T-helper 2 cell treated with Interferon-gamma antibody and Interleukin-4, amounts not matched to agents 5 μg/mL and 100 μg/mL, for 36 hours (primary cell): ENCODE data around the gene TOMM40L.

Source experiments
- DNase-seq: peaks from one replicate; pipeline ENCODE4 v3.0.0; 2021; ENCODE audit warnings: low spot score
- H3K27ac Mint-ChIP-seq: one replicate; pipeline ENCODE4 v1.8.0; 2021; ENCODE audit warnings: mild to moderate bottlenecking, mixed read lengths
- H3K27me3 Mint-ChIP-seq: one replicate; pipeline ENCODE4 v1.8.0; 2021; ENCODE audit warnings: low read depth, mixed read lengths
- H3K36me3 Mint-ChIP-seq: one replicate; pipeline ENCODE4 v1.8.0; 2021; ENCODE audit warnings: low read depth, mixed read lengths
- H3K4me1 Mint-ChIP-seq: one replicate; pipeline ENCODE4 v1.8.0; 2021; ENCODE audit warnings: low read depth, mixed read lengths
- H3K4me3 Mint-ChIP-seq: one replicate; pipeline ENCODE4 v1.8.0; 2022; ENCODE audit warnings: mild to moderate bottlenecking, moderate library complexity, mixed read lengths
- H3K9me3 Mint-ChIP-seq: one replicate; pipeline ENCODE4 v1.8.0; 2021; ENCODE audit warnings: mixed read lengths

TOMM40L gene

DNA sequence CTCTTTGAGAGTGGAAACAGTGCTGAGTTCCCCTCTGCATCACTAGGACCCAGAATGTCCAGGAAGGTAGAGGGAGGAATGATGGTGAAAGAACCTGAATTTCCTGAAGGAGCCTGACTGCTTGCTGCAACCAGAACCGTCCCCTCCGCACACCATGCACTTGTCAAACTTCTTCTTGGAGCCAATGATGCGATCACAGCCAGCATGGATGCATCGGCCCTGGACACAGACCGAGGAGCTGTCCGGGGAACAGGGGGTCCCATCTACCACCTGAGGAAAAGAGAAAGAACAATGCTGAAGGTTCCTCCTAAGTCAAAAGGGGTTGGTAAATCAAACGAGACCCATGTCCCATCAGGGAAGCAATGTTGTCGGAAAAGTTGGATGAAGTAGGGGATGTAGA is 33.9 kb upstream of the TOMM40L start:
- Mint-ChIP-seq H3K4me3 (no peak overlapping the region), H3K27ac (no peak overlapping the region), H3K36me3 (no peaks in the 10 kb centered on the region), H3K4me1 (peaks cover 28% of the 10 kb centered on the region), H3K9me3 (no peaks in the 10 kb centered on the region), H3K27me3 (no peaks in the 10 kb centered on the region)
- DNase-seq: no peak

DNA sequence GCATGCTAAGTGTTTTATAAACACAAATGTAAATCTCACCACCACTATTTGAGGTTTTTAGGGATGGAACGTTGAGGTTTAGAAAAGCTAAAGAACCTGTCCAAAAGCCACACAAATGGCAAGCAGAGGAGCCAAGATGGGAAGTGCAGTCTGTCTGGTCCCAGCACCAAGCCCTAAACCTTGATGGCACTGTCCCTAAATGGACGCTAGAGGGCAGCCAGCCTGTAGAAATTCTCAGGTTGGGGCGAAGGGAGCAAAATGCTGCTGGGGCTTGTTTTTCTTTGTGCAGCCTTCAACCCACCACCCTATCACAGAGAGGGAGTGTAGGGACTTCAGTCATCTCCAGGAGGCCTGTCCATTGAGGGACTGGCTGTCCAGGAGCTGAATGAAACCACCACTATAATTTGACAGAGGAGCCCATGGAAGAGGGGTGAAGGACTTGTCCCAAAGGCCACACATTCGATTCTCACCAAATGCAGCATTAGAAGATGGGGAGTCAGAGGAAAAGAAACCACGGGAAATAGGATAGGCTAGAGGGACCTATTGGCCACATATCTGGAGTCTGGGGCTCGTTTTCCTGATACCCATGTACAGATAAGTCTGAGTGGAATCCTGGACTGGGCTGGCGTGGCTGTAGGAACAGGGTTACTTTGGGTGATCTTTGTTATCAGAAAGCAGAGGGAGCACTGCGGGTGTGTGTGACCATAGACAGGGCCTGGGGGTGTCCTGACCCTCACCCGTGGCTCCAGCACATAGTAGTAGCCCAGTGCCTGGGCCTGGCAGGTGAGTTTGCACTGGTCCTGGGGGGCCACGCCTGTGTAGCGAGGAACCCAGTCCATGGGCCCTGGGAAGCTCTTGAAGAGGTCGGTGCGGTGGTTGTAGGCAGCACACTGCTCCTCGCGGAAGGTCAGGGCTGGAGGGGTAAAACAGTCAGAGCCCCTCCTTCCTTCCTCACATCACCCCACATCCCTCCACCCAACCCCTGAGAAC is 33.1 kb upstream of the TOMM40L start:
- DNase-seq: peak; percentile 54

DNA sequence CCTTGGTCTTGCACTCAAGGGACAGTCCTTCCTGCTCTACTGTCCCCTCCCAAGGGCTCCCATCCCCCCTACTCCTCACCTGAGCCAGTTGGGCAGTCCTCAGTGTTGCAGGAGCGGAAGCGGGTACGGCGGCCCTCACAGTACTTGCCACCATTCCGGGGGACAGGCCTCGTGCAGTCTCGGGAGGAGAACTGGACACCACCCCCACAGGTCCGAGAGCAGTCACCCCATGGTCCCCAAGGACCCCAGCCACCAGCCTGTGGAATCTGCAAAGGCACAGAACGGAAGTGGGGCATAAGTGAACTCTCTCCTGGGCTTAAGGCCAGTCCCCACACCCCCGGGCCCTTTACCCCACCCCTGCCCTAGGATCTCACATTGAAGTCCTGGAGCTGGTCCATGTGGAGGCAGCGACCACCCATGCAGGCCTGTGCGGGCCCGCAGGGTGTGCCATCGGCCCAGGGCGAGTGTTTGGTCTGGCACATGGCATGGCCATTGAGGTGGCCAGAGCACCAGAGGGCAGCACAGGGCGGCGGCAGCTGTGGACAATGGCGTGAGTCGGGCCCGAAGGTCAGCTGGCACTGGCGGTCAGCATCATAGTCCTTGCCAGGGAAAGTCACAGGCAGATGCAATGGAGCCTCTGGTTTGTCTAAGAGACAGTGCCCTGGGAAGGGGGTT is 32.2 kb upstream of the TOMM40L start:
- Mint-ChIP-seq H3K4me3 (no peak overlapping the region), H3K27me3 (no peaks in the 10 kb centered on the region), H3K36me3 (no peaks in the 10 kb centered on the region), H3K27ac (no peak overlapping the region), H3K9me3 (no peaks in the 10 kb centered on the region), H3K4me1 (peaks cover 19% of the 10 kb centered on the region)
- no peak for DNase-seq

More for the DNA sequence above, 33.1 kb upstream of the TOMM40L start:
- Mint-ChIP-seq H3K4me1 (peaks cover 20% of the 10 kb centered on the region), H3K9me3 (no peaks in the 10 kb centered on the region), H3K27ac (peak overlapping the region; percentile 83), H3K36me3 (no peaks in the 10 kb centered on the region), H3K27me3 (no peaks in the 10 kb centered on the region), H3K4me3 (no peak overlapping the region)

GRCh38 chr1:161195171-161195570 is 30.7 kb upstream of the TOMM40L start:
- no peak overlapping the region for H3K4me3 Mint-ChIP-seq
- no peaks in the 10 kb centered on the region for H3K9me3 Mint-ChIP-seq
- no peak for DNase-seq
- peaks cover 19% of the 10 kb centered on the region for H3K4me1 Mint-ChIP-seq
- no peaks in the 10 kb centered on the region for H3K27me3 Mint-ChIP-seq
- peak overlapping the region; percentile 60 for H3K27ac Mint-ChIP-seq
- H3K36me3 Mint-ChIP-seq: no peaks in the 10 kb centered on the region

- Mint-ChIP-seq H3K9me3 (no peaks in the 10 kb centered on the region), H3K27ac (no peak overlapping the region), H3K4me3 (no peak overlapping the region), H3K4me1 (peaks cover 27% of the 10 kb centered on the region), H3K27me3 (no peaks in the 10 kb centered on the region), H3K36me3 (no peaks in the 10 kb centered on the region)
- no peak for DNase-seq
These were observed 29.7 kb upstream of the TOMM40L start for GRCh38 chr1:161196111-161196510.

DNA sequence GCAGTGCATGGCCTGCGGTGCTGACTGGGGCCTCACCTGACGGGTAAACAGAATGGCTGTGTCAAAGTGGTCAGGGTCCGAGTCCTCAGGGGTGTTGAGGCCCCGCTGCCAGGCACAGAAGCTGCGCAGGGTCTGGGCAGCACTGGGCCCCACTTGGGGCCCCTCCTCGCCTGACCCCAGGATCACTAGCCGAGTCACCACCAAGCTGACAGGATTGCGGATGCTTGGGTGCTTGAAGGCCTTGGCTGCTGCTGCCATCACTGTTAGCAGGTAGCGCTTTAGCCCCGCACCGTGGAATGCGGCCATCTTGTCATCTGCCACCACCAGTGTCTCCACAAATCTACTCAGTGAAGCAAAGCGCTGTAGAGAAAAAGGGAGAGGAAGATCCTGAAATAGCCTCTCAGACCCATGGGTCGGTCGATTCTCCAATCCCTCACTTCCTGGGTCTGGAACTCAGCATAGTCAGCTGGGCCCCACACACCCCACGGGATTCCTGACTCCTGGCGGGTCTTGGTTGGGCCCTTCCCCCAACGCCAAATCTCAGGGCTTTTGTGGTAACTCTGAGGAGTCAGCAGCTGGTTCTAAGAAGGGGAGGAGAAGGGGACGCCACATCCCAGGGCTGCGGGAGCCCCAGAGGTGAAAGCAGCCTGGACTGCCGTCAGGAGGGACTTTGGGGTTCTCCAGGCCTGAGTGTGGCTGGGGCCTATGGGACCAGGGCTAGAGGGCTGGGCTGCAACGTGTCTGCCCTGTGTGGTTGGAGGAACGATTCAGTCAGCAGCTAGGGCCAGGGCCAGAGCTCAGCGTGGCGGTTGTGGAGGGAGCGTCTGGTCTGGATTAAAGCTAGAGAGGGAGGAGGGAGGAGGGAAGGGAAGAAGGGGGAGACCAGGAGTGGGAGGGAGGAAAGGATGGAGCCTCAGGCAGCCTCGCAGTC is 29.1 kb upstream of the TOMM40L start:
- peaks cover 32% of the 10 kb centered on the region for H3K4me1 Mint-ChIP-seq
- DNase-seq: no peak
- H3K27ac Mint-ChIP-seq: peak overlapping the region; percentile 64

DNA sequence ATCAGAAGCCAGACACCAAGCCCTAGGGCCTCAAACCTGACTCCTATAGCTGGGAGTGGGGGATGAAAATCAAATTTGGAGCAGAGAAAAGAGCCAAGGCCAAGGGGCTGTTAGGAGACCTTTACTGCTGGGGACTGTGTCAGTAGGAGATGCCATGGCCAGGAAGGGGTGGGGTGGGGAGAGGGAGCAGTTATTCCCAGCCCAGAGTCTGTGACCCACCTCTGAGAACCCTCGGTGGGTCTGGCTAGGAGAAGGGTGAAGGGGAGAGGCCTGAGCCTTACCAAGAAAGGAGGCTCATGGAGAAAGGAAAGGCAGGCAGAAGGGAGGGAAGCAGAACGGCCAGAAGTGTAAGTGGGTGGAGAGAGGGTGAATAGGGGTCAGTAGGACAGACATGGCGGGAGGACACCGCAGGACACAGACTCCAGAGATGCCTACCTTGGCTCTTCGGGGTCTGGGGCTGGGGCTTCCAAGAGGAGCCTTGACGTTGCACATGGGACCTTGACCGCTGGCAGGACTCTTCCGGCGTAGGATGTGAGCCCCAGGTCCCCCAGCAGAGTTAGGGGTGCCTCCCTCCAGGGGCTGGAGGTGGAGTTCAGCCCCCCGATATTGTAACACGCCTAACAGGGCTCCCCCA is 28.2 kb upstream of the TOMM40L start:
- Mint-ChIP-seq H3K9me3 (no peaks in the 10 kb centered on the region), H3K4me3 (no peak overlapping the region), H3K36me3 (peaks cover 1% of the 10 kb centered on the region), H3K4me1 (peaks cover 26% of the 10 kb centered on the region), H3K27ac (peak overlapping the region; percentile 64), H3K27me3 (no peaks in the 10 kb centered on the region)
- DNase-seq: no peak

More for the DNA sequence above, 29.1 kb upstream of the TOMM40L start:
- H3K27me3 Mint-ChIP-seq: no peaks in the 10 kb centered on the region
- no peaks in the 10 kb centered on the region for H3K9me3 Mint-ChIP-seq
- H3K4me3 Mint-ChIP-seq: no peak overlapping the region
- no peaks in the 10 kb centered on the region for H3K36me3 Mint-ChIP-seq

DNA sequence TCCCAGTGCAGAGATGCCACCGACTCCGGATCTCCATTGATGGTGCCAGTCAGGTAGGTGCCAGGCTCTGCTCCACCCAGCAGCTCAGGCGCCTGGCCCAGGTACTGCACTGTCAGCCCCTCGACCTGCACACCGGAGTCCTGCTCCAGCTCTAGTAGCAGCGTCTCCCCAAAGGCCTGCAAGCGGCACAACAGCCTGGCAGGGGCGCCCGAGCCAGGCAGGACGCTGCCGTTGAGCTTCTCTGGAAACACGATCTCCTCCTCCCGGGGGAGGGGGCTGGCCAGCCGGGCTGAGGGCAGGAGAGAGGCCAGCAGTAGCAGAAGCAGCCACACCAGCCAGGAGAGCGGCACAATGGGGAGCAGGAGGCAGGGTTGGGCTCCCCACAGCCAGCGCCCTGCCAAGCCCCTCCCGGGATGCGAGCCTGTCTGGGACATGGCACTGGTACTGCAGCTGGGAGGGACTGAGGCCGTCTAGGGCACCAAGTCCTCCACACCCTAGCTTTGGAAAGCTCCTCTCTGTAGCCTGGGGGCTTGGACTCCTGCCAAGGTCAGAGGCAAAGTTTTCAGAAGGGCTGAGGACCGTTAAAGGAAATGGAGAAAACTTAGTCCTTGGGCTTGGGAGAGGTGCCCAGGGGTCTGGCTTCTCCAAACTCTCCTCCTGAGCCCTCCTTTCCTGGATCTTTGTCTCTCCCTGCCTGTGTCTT is 27.5 kb upstream of the TOMM40L start:
- Mint-ChIP-seq H3K27me3 (no peaks in the 10 kb centered on the region), H3K4me3 (no peak overlapping the region), H3K9me3 (no peaks in the 10 kb centered on the region), H3K4me1 (peaks cover 28% of the 10 kb centered on the region), H3K27ac (no peak overlapping the region), H3K36me3 (peaks cover 3% of the 10 kb centered on the region)
- no peak for DNase-seq

- peaks cover 33% of the 10 kb centered on the region for H3K4me1 Mint-ChIP-seq
- H3K27ac Mint-ChIP-seq: peak within 1 kb of the TSS; percentile 96
- H3K4me3 Mint-ChIP-seq: no peak within 1 kb of the TSS
- peaks cover 9% of the 10 kb centered on the region for H3K36me3 Mint-ChIP-seq
- no peak for DNase-seq
- no peaks in the 10 kb centered on the region for H3K27me3 Mint-ChIP-seq
- no peaks in the 10 kb centered on the region for H3K9me3 Mint-ChIP-seq
These were observed 26.9 kb upstream of the TOMM40L start, which contains the start of gene ADAMTS4 for GRCh38 chr1:161198897-161199431. Gene ADAMTS4 (minus strand): TSS chr1:161199054. CDS start chr1:161198627, 427 bp downstream.

GRCh38 chr1:161199506-161200139 is 26.2 kb upstream of the TOMM40L start:
- H3K4me1 Mint-ChIP-seq: peaks cover 39% of the 10 kb centered on the region
- H3K27ac Mint-ChIP-seq: peak overlapping the region; percentile 96
- H3K36me3 Mint-ChIP-seq: peaks cover 15% of the 10 kb centered on the region
- no peaks in the 10 kb centered on the region for H3K27me3 Mint-ChIP-seq
- no peak overlapping the region for H3K4me3 Mint-ChIP-seq
- H3K9me3 Mint-ChIP-seq: no peaks in the 10 kb centered on the region
- DNase-seq: no peak

GRCh38 chr1:161200421-161200991 is 25.4 kb upstream of the TOMM40L start:
- DNase-seq: no peak
- H3K27ac Mint-ChIP-seq: peak overlapping the region; percentile 96
- peaks cover 20% of the 10 kb centered on the region for H3K36me3 Mint-ChIP-seq
- peaks cover 39% of the 10 kb centered on the region for H3K4me1 Mint-ChIP-seq
- H3K4me3 Mint-ChIP-seq: peak overlapping the region; percentile 17
- no peaks in the 10 kb centered on the region for H3K9me3 Mint-ChIP-seq
- H3K27me3 Mint-ChIP-seq: no peaks in the 10 kb centered on the region
